Suppressor macrophage treated with lipopolysaccharide for 1 hour (primary cell): ENCODE results near the gene NCOA5.

Source experiments
- DNase-seq, 3 donors: peaks; one replicate each; pipeline ENCODE4 v3.0.0-alpha.2; 2020 to 2022

Gene NCOA5

DNA sequence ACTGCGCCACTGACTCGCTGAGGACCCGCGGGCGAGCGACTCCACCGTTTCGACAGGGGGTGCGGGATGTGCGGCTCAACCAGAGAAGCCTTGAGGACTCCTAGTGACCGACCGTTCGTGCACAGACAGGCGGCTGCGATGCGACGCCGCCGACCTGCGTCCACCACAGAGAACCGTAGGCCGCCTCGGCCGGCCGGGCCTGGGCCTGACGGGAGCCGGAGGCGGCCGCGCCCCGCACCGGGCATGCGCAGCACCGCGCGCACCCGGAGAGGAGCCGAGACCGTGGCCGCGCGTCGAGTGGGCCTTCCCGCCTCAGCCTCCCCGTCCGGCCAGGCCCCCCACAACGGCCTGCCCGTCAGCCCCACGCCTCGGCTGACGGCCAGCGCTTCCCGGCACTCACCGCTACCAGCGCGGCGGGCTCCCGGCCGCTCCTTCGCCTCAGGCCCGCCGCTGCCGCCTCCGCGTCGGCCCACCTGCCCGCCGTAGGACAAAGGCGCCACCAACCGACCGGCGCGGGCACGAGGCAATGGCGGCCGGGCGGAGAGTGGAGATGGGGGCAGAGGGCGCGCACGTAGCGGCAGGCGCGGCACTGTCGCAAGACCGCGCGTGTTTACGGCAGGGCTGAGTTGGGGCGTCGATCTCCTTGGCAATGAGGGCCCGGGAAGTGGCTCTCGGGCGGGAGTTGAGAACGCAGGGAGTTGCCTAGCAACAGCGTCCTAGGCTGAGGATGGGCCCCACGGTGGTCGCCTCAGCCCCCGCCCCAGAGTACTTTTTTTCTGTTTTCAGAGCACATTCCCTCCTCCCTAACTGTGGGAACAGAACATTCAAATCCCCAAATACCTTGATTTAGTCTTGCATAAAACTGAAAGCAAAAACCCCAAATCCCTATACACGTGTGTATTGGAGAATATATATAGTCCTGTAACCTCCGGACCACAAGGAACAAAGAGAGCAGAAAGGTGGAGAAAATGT is at the start of gene NCOA5:
TSS of gene NCOA5 (minus strand) at position 546 of the 972 bp plus-strand sequence. CDS start 10,538 bp downstream, outside the sequence.
- DNase-seq = peak; percentile 97 to 98 (median 98)

- no peak for DNase-seq
These were observed 49.6 kb upstream of the NCOA5 start for GRCh38 chr20:46139266-46139889.

DNA sequence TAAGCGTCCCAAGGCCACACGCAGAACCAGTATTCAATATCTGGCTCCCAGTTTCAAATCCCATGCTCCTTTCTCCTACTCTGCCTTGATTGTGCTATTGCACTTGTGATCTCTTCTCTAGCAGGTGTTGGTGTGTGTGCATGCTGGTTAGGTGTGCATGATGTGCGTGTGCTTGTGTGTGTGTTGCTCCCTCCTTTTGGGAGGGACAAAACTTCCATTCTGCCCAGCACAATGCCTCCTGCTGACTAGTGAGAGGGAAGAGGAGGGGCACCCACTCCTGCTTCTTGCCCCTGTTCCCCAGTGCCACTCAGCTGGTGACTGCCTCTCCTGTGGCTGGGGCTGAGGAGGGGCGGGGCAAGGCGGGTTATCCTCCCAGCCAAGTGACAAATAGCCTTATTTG is 48.1 kb upstream of the NCOA5 start:
- no peak for DNase-seq

GRCh38 chr20:46135856-46136633 is 46.3 kb upstream of the NCOA5 start:
- DNase-seq = peak in 1 of 3 donors; percentile 13

DNA sequence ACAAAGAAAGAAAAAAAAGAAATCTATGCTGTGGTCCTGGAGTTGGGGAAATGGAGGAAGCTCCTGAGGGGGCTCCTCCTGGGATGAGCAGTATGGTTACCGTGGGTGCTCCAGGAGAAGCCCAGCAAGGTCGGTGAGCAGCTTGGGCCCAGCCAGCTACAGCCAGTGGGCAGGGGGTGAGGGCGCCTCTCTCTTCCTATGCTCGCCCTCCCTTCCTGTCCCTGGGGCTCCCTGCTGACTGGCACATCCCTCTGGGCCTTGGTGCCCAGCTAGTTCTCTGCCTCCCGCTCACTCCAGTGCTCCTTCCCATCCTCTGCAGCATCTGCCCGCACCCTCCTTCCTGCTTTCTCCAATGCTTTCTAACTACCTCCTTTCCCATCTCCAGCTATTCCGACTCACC is 45.0 kb upstream of the NCOA5 start:
- DNase-seq = peak in 1 of 3 donors; percentile 13

GRCh38 chr20:46133886-46134654 is 44.3 kb upstream of the NCOA5 start:
- DNase-seq = peak in 1 of 3 donors; percentile 16

- DNase-seq = peak; percentile 82 to 90 (median 84)
These were observed 43.0 kb upstream of the NCOA5 start for GRCh38 chr20:46132705-46133120.

DNA sequence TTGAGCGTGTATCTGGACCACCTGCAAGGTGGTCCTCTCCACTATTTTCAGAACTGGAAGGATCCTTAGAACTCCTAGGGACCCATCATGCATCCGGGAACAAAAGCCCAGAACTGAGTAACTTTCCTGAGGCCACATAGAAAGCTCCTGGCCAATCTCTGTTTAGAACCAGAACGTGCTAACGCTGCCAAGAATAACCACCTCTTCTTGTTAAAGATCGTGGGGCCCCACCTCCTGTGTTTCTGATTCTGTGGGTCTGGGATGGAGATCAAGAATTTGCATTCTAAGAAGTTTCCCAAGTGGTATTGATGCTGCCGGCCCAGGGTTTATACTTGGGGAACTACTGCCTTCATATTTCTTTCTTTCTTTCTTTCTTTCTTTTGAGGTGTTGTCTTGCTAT is 41.6 kb upstream of the NCOA5 start:
- peak in 1 of 3 donors; percentile 29 for DNase-seq

DNA sequence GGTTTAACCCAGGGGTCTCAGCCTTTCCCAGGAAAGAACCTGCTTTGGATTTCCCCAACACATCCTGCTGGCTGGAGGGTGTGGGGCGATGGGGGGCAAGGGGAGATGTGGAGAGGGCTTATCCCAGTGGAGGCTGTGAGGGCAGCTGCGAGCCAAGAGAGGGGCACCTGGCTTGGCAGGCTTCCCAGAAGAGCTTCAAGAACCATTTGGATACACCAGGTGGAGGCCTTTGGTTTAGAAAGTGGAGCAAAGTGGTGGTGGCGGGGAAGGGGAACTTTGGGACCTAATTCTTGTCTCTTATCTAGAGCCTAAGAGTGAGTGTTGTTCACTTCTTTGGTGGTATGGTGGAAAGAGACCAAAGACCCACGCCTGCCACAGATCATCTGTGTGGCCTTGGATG is 40.8 kb upstream of the NCOA5 start:
- peak in 2 of 3 donors; percentile 40 to 43 for DNase-seq

GRCh38 chr20:46129955-46130481 is 40.3 kb upstream of the NCOA5 start:
- DNase-seq = no peak

DNA sequence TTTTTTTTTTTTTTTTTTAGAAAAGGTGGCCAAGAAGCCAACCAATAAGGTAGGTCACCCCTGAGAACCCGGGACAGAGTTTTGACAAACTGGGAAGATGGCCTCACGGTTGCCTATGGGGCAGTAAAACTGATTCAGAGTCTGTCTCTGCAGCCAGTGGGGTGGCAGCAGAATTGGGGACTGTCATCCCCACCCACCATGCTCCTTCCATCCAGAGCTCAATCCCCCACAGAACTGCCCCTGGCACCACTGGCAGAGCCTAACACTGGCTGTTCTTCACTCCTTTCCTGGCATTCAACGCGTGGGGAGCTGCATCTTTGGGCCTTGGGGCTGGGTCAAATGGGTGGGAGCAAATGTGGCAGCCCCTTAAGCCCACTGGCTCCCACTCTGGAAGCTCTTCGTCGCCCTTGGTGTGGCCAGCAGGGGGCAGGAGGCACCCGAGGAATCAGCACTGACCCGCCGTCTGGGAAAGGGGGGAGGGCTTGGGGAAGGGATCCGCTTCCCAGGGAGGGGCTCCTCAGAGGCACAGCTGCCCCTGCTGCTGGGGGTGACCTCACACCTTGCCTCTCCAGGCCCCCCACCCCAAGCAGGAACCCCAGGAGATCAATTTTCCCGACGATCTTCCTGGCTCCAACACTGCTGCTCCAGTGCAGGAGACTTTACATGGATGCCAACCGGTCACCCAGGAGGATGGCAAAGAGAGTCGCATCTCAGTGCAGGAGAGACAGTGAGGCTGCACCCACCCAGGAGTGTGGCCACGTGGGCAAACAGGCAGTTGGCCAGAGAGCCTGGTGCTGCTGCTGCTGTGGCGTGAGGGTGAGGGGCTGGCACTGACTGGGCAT is 38.8 kb upstream of the NCOA5 start:
- peak in 2 of 3 donors; percentile 45 to 58 for DNase-seq

DNA sequence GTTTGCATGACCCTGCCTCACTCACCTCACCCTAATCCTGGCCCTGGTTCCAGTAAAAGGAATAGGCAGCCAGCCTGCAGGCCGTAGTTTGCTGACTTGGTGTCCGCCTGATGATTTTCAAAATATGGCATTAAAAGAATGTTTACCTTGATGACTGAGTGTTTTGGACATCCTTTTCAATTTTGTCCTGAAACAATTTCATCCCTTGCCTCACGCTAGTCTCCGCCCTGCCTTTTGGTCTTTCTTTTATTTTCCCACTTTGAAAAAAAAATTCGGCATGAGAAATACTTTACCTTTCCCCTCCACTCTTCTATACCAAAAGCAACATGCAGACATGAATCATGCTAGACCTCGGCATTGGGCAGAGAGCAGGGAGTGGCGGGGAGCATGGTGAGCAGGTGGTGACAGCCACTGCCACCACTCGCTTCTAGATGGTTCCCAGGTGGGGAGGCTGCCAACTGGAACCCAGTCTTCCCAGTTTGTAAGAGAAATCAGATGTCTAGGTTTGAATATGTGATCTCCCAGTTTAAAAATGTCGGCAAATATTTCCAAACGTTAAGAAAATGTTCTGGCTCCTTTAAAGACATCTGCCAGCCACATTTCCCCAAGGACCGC is 37.7 kb upstream of the NCOA5 start:
- DNase-seq = no peak

DNA sequence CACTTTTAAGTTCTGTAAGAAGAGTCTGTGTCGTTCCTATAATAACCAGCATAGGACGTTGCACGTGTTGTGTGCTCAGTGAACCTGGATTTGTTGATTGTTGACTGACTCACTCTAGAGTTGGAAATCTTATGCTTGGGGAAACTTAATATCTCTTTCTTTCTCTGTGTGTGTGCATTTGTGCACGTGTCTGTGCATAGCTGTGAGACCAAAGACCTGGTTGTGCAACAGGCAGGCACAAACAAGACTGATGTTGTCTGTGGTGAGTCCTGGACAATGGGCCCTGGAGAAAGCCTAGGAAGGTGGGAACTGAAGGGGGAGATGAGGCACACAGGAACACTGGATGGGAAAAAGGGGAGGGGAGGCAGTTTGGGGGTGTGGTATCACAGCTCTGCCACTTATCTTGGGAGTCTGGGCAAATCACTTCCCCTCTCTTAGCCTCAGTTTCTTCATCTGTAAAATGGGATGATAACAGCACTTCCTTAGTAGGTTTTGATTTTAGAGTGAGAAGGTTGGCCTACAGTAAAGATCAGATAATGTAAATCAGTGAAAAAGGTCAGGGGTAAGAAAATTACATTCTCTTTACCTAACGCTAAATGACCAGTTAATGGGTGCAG is 36.8 kb upstream of the NCOA5 start:
- no peak for DNase-seq

- DNase-seq = no peak
These were observed 33.9 kb upstream of the NCOA5 start for GRCh38 chr20:46123482-46124245.

- DNase-seq = no peak
These were observed 33.0 kb upstream of the NCOA5 start for GRCh38 chr20:46122516-46123481.

DNA sequence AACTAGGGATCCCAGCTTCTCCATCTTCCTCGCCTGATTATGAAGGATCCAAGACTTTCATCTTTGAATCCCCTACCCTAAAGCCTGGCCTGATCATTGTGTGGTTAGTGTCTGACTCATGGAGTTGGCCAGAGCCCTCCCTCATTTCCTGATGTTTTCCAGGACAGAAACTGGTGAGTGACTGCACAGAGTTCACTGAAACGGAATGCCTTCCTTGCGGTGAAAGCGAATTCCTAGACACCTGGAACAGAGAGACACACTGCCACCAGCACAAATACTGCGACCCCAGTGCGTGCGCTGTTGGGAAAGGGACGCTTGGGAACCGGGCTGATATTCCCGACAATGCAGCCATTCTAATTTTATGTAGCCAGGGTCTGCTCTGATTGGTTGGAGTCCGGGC is 32.3 kb upstream of the NCOA5 start:
- no peak for DNase-seq

DNA sequence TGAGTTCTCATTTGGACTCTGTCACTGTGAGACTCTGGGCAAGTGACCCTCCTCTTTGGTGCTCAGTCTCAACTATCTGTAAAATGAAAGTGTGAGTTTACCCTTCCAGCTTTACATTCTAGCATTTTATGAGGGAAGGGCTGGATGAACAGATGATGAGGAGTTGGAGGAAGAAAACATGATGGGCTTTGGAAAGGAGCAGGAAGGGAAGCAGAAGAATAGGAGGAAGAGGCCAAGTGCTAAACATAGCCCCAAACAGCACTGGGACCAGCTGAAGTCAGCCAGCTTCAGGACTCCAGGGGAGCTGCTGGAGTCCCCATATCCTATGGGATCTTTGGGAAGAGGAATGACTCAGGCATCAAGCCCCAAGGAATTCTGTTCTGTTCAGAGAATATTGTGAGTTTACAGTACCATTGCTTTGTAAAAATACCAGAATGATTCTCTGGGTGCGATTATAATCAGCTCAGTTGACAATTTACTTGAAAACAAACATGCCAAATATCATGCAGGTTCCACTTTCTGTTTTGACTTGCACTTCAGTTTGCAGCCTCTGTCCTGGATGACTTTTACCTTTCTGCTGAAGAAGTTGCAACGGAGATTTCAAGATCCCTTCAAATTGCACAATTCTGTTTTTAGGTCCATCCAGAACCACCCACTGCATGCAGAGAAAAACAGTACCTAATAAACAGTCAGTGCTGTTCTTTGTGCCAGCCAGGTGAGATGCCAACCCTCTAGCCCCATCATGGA is 31.6 kb upstream of the NCOA5 start:
- DNase-seq = no peak
